Endothelial cell of umbilical vein (primary cell): Measurements from ENCODE around the gene VEPH1. TPM values are rescaled to one million over a fixed set of nuclear protein-coding genes. Genes with fewer than 3 reads are reported as not detected.

Experiments
- BruUV-seq: library from RNA; stranded (reverse); fragments of 400-500 nt; replicated peaks from 2 replicates; lab custom pipeline; 2021; lab: Mats Ljungman, UMichigan
- CTCF ChIA-PET: fragments of 300-600, 350-600 bp; sonication (Branson Sonifier 250); formaldehyde crosslinking; loops from one replicate; lab custom pipeline; 2021; ENCODE audit warnings: antibody characterized with exemption, inconsistent platforms; lab: Charles Lee
- POLR2A ChIA-PET: fragments of 300-600, 350-600 bp; sonication (Branson Sonifier 250); formaldehyde crosslinking; loops from one replicate; lab custom pipeline; 2021; ENCODE audit warnings: antibody characterized with exemption, inconsistent platforms; lab: Charles Lee
- DNase-seq: peaks from one replicate; pipeline ENCODE4 v3.0.0-alpha.2; 2011; ENCODE audit warnings: low read depth, low spot score
- FAIRE-seq: peaks from 2 replicates; lab custom pipeline; 2011; peaks lifted over from hg19 to GRCh38; lab: Jason Lieb, UNC
- H2AFZ ChIP-seq: 2 replicates; pipeline ENCODE4 v1.6.0; 2012; ENCODE audit warnings: low read depth, low read length, control low read depth, inconsistent platforms
- H3K27ac ChIP-seq: 2 replicates; pipeline ENCODE4 v1.5.1; 2011; ENCODE audit warnings: low read depth, mild to moderate bottlenecking, control low read depth, low read length, moderate library complexity; ENCODE audit not compliant: insufficient read depth
- H3K27me3 ChIP-seq, 2 experiments: 2 replicates each; pipeline versions ENCODE4 v1.6.0 to v1.6.1; 2011; ENCODE audit warnings: low read length in 2 of 2, mixed read lengths in 1 of 2; ENCODE audit not compliant: control insufficient read depth in 2 of 2, insufficient read depth in 2 of 2
- H3K36me3 ChIP-seq, 2 experiments: 2 replicates in 1 of 2; 3 replicates in 1 of 2; pipeline ENCODE4 v1.5.1; 2011; ENCODE audit warnings: low read length in 2 of 2, mild to moderate bottlenecking in 1 of 2, moderate library complexity in 1 of 2; ENCODE audit not compliant: control insufficient read depth in 2 of 2, insufficient read depth in 2 of 2; ENCODE audit errors: extremely low read depth in 1 of 2
- H3K4me1 ChIP-seq: 3 replicates; pipeline ENCODE4 v1.5.1; 2011; ENCODE audit warnings: mild to moderate bottlenecking, low read length; ENCODE audit not compliant: control insufficient read depth, insufficient read depth; ENCODE audit errors: extremely low read depth
- H3K4me2 ChIP-seq: 2 replicates; pipeline ENCODE4 v1.6.1; 2011; ENCODE audit warnings: low read length, control low read depth, mixed read lengths; ENCODE audit not compliant: insufficient read depth
- H3K4me3 ChIP-seq, 3 experiments: fragments of 200-600 bp in 1 of 3; sonication (generic), shearing (Covaris generic) in 1 of 3; replicated peaks in 1 of 3; 2 replicates each; pipeline ENCODE4 v1.5.1; 2011 to 2016; ENCODE audit warnings: control low read depth in 3 of 3, low read length in 3 of 3, mild to moderate bottlenecking in 2 of 3, inconsistent platforms in 1 of 3, low read depth in 1 of 3, moderate library complexity in 1 of 3; ENCODE audit not compliant: insufficient read depth in 1 of 3
- H3K79me2 ChIP-seq: 2 replicates; pipeline ENCODE4 v1.6.0; 2012; ENCODE audit warnings: low read length, inconsistent platforms; ENCODE audit not compliant: control insufficient read depth, insufficient read depth
- H3K9ac ChIP-seq: replicated peaks from 2 replicates; pipeline ENCODE3; 2011; ENCODE audit warnings: low read length, control low read depth; ENCODE audit not compliant: insufficient read depth; ENCODE audit errors: extremely low read depth
- H3K9me1 ChIP-seq: replicated peaks from 3 replicates; pipeline ENCODE4 v1.6.0; 2011; ENCODE audit warnings: mild to moderate bottlenecking, low read length; ENCODE audit not compliant: control insufficient read depth, insufficient read depth; ENCODE audit errors: extremely low read depth
- H3K9me3 ChIP-seq: replicated peaks from 2 replicates; pipeline ENCODE4 v1.5.1; 2012; ENCODE audit warnings: low read length, inconsistent platforms; ENCODE audit not compliant: control insufficient read depth, insufficient read depth
- H4K20me1 ChIP-seq: replicated peaks from 2 replicates; pipeline ENCODE3; 2011; ENCODE audit warnings: mild to moderate bottlenecking, low read length; ENCODE audit not compliant: control insufficient read depth, insufficient read depth; ENCODE audit errors: extremely low read depth
- FOS ChIP-seq: IDR thresholded peaks from 2 replicates; pipeline ENCODE4 v1.6.1; 2011; ENCODE audit warnings: mild to moderate bottlenecking, low read length, moderate library complexity, borderline replicate concordance; ENCODE audit not compliant: insufficient read depth
- GATA2 ChIP-seq: IDR thresholded peaks from 2 replicates; pipeline ENCODE4 v1.7.0; 2011; ENCODE audit warnings: low read depth, mild to moderate bottlenecking, moderate library complexity, mixed read lengths, low read length; ENCODE audit not compliant: insufficient read length, insufficient read depth
- JUN ChIP-seq: IDR thresholded peaks from 2 replicates; pipeline ENCODE4 v1.6.1; 2011; ENCODE audit warnings: borderline replicate concordance, low read depth; ENCODE audit not compliant: insufficient read length, insufficient read depth
- dilution Hi-C: fragments of 300-500 bp; cut with MboI; formaldehyde crosslinking; loops from one replicate; pipeline ENCODE4 v1.15.0; 2019; ENCODE audit warnings: low sequenced_read_pairs; ENCODE audit not compliant: extremely low pct_ligation_motif_present
- intact Hi-C: fragments of 100-400 bp; cut with micrococcal nuclease; formaldehyde crosslinking; loops from one replicate; pipeline ENCODE4 v1.10.0; 2022
- polyA plus RNA-seq, 4 experiments: library from polyadenylated mRNA; depleted of rRNA in 3 of 4; stranded (reverse) in 3 of 4; unstranded in 1 of 4; fragments of >200 nt; gene quantifications; 2 replicates each; pipeline versions ENCODE4 v1.2.1 to v1.2.3, GENCODE V29; 2011 to 2012; ENCODE audit warnings: missing spikeins in 1 of 4
- total RNA-seq: library from RNA; stranded (reverse); gene quantifications from 2 replicates; pipeline ENCODE4 v1.2.3, GENCODE V29; 2021
- TF ChIP-seq, protein P1 (sequence below), 2 donors: IDR thresholded peaks; 1 replicate in 1 of 2; 2 replicates in 1 of 2; pipeline ENCODE4 v1.5.1; 2011; ENCODE audit warnings: low read length in 2 of 2, mild to moderate bottlenecking in 2 of 2, moderate library complexity in 2 of 2, control low read depth in 1 of 2, inconsistent platforms in 1 of 2, low read depth in 1 of 2; ENCODE audit not compliant: insufficient read depth in 1 of 2; ENCODE audit errors: extremely low read depth in 1 of 2
- TF ChIP-seq, protein P2 (sequence below): IDR thresholded peaks from 2 replicates; pipeline ENCODE4 v1.6.1; 2011; ENCODE audit not compliant: insufficient read depth, insufficient read length

The VEPH1 gene
- total and polyA plus RNA-seq, 2 donors (not counting 3 experiments of a cell fraction or from before 2014, with no cell fraction given) = 42.9 to 136 TPM

DNA sequence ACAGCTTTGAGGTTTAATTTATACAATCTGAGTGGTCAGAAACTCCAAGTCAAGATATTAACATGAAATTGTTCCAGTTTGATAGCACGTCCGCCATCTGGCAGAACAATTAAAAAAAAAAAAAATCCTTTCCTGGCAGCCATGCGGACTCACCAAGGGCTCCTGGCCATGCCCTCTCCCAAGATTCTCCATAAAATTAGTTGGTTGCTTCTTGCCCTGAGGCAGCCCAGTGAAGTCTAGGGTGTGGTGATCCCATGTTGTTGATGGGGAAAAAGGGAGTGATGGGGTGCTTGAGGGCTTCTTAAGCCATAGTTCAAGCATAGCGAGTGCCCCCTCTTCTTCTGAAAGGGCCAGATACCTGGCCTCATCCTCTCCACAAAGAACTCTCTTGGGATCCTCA is 261.6 kb downstream of the VEPH1 start:
- ChIA-PET CTCF (interaction anchor here (0.9 to 1.4 kb wide), 3 partner anchors 36 to 41 kb away, joined by 3 read pairs; no protein-coding TSS in a partner anchor), POLR2A (no interaction called here)
- TF ChIP-seq, protein P1, sequence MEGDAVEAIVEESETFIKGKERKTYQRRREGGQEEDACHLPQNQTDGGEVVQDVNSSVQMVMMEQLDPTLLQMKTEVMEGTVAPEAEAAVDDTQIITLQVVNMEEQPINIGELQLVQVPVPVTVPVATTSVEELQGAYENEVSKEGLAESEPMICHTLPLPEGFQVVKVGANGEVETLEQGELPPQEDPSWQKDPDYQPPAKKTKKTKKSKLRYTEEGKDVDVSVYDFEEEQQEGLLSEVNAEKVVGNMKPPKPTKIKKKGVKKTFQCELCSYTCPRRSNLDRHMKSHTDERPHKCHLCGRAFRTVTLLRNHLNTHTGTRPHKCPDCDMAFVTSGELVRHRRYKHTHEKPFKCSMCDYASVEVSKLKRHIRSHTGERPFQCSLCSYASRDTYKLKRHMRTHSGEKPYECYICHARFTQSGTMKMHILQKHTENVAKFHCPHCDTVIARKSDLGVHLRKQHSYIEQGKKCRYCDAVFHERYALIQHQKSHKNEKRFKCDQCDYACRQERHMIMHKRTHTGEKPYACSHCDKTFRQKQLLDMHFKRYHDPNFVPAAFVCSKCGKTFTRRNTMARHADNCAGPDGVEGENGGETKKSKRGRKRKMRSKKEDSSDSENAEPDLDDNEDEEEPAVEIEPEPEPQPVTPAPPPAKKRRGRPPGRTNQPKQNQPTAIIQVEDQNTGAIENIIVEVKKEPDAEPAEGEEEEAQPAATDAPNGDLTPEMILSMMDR (IDR thresholded peaks at IDR 0.05; ENCODE audit: extremely low read depth in 1 of 2, insufficient read depth in 1 of 2, low read depth in 1 of 2, low read length in 2 of 2) = no peak
- TF ChIP-seq, protein P2, sequence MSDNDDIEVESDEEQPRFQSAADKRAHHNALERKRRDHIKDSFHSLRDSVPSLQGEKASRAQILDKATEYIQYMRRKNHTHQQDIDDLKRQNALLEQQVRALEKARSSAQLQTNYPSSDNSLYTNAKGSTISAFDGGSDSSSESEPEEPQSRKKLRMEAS = no peak
- TF ChIP-seq GATA2 = no peak
- no peaks in the 10 kb centered on the region for H4K20me1 ChIP-seq
- H3K4me3 ChIP-seq = no peak overlapping the region
- dilution Hi-C loops (no loop called here), intact Hi-C loops (loop anchor here (5.0 kb wide), 1 partner anchor 79 kb away; the partner anchor contains the start of gene CCNL1)
- no peak overlapping the region for H3K4me2 ChIP-seq
- no peaks in the 10 kb centered on the region for H3K9me3 ChIP-seq
- H3K9me1 ChIP-seq = no peaks in the 10 kb centered on the region
- no peaks in the 10 kb centered on the region for H3K79me2 ChIP-seq
- no peaks in the 10 kb centered on the region for H3K27me3 ChIP-seq
- no TSS peak for BruUV-seq
- FAIRE-seq (no peak), DNase-seq (no peak)
- H3K4me1 ChIP-seq = peaks cover 15% of the 10 kb centered on the region
- no peaks in the 10 kb centered on the region for H3K36me3 ChIP-seq
- no peak overlapping the region for H3K27ac ChIP-seq
- H2AFZ ChIP-seq = no peak overlapping the region
- H3K9ac ChIP-seq = no peak overlapping the region

DNA sequence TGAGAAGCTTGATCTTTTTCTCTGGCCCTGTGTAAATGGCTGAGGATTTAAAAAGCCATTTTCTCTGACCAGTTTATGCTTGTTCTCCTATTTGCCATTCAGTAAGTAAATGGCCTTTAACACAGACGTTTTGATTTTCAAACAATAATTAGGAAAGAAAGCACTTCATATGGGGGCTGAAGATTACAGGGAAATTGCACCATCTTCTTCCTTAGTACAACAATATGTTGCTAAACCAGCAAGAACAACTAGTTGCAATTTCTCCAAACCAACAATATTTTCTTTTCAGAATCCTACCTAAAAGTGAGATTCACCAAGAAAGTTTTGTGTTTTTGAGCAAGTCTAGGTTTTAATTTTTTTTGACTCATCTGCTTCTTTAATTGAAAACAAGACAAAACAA is 262.8 kb downstream of the VEPH1 start:
- dilution Hi-C loops (no loop called here), intact Hi-C loops (loop anchor here (5.0 kb wide), 1 partner anchor 78 kb away; the partner anchor contains the start of gene CCNL1)
- Histone ChIP-seq H3K79me2 (no peaks in the 10 kb centered on the region), H3K4me1 (peaks cover 15% of the 10 kb centered on the region), H4K20me1 (no peaks in the 10 kb centered on the region), H3K4me3 (no peak overlapping the region), H3K9me3 (no peaks in the 10 kb centered on the region), H3K9me1 (no peaks in the 10 kb centered on the region), H3K36me3 (no peaks in the 10 kb centered on the region), H2AFZ (no peak overlapping the region), H3K9ac (no peak overlapping the region), H3K4me2 (peak overlapping the region; percentile 39), H3K27me3 (no peaks in the 10 kb centered on the region), H3K27ac (no peak overlapping the region)
- DNase-seq (no peak), FAIRE-seq (no peak)
- POLR2A ChIA-PET = no interaction called here
- TF ChIP-seq, protein P2 = no peak
- TF ChIP-seq FOS (no peak), JUN (no peak)
- TF ChIP-seq, protein P1 (IDR thresholded peaks at IDR 0.05; ENCODE audit: extremely low read depth in 1 of 2, insufficient read depth in 1 of 2, low read depth in 1 of 2, low read length in 2 of 2) = no peak
- BruUV-seq = no TSS peak
- CTCF ChIA-PET = interaction anchor here (0.9 to 2.1 kb wide), 6 partner anchors 8 to 89 kb away, joined by 3 to 11 read pairs (median 3); no protein-coding TSS in a partner anchor
